Measurements from ENCODE around the gene SPRR2D. TPM values are rescaled to one million over a fixed set of nuclear protein-coding genes. Genes with fewer than 3 reads are reported as not detected.

Gene SPRR2D
- total and polyA plus RNA-seq, 2 of the 4 experiments (the other 2 are of a cell fraction): not detected

GRCh38 chr1:152999818-153000217 lies 41.1 kb downstream of the SPRR2D start:
- BruUV-seq (replicated peaks): no TSS peak
- no peaks in the 10 kb centered on the region for H3K9me3 ChIP-seq (ENCODE audit: control insufficient read depth, insufficient read depth, low read length)
- no peaks in the 10 kb centered on the region for H3K79me1 ChIP-seq (ENCODE audit: low read depth in 1 of 2, low read length in 2 of 2)
- no peak overlapping the region for H2BK15ac ChIP-seq (ENCODE audit: low read depth, low read length)
- no peak overlapping the region for H3K27ac ChIP-seq (ENCODE audit: insufficient read depth, low read length)
- H3K9ac ChIP-seq (ENCODE audit: low read depth, low read length): no peak overlapping the region
- dilution Hi-C loops (cut with HindIII; ENCODE audit: low sequenced_read_pairs, unreplicated experiment) (no loop called here), in situ Hi-C loops (cut with MboI; ENCODE audit: low sequenced_read_pairs) (no loop called here), intact Hi-C loops (cut with micrococcal nuclease) (no loop called here)
- H4K91ac ChIP-seq (ENCODE audit: insufficient read depth, low read depth, low read length): no peak overlapping the region
- WGBS, 2 experiments (ENCODE audit: extremely low coverage in 2 of 2, insufficient read length in 1 of 2): 30% methylated on average over 2 of the region's 6 CpGs; no CpG with 5 or more reads in 1 of the 2 experiments
- no peak overlapping the region for H2BK20ac ChIP-seq (ENCODE audit: low read depth, low read length)
- no peaks in the 10 kb centered on the region for H3K4me1 ChIP-seq (ENCODE audit: control insufficient read depth, insufficient read depth, low read length)
- POLR2A ChIA-PET (ENCODE audit: unreplicated experiment): no interaction called here
- ATAC-seq (ENCODE audit: low read depth) (no peak), DNase-seq (no peak)
- H2BK5ac ChIP-seq (ENCODE audit: low read depth, low read length, poor library complexity, severe bottlenecking): no peak overlapping the region
- no peak overlapping the region for H3K18ac ChIP-seq (ENCODE audit: low read depth, low read length)
- no peaks in the 10 kb centered on the region for H4K20me1 ChIP-seq (ENCODE audit: insufficient read depth, low read length)
- H2AK5ac ChIP-seq (ENCODE audit: low read depth, low read length): no peak overlapping the region
- no peaks in the 10 kb centered on the region for H3K9me1 ChIP-seq (ENCODE audit: insufficient read depth, low read length)
- H3K23ac ChIP-seq (ENCODE audit: low read depth, low read length): no peak overlapping the region
- H3K4me2 ChIP-seq (ENCODE audit: low read depth, low read length): no peak overlapping the region
- H3K56ac ChIP-seq (ENCODE audit: extremely low read depth, insufficient read depth, low read length): no peak overlapping the region
- TF ChIP-seq CTCF (conservative IDR thresholded peaks at IDR 0.05; ENCODE audit: low read depth, low read length) (no peak), RFX5 (IDR thresholded peaks at IDR 0.05; ENCODE audit: low read depth, low read length) (no peak), BHLHE40 (IDR thresholded peaks at IDR 0.05; ENCODE audit: low read depth, low read length) (no peak), USF2 (IDR thresholded peaks at IDR 0.05; ENCODE audit: low read depth, low read length) (no peak)
- no peak overlapping the region for H3K14ac ChIP-seq (replicated peaks; ENCODE audit: low read depth, low read length)
- H2BK120ac ChIP-seq (ENCODE audit: low read depth, low read length): no peak overlapping the region
- H4K5ac ChIP-seq (ENCODE audit: low read depth, low read length): no peak overlapping the region
- no peak overlapping the region for H3K4me3 ChIP-seq (ENCODE audit: insufficient read depth, low read depth, low read length)
- H3K36me3 ChIP-seq (ENCODE audit: control insufficient read depth, insufficient read depth, low read length): no peaks in the 10 kb centered on the region
- H2AFZ ChIP-seq (replicated peaks; ENCODE audit: low read length, poor library complexity): no peak overlapping the region
- H3K4ac ChIP-seq (ENCODE audit: low read depth, low read length): no peak overlapping the region
- H2AK9ac ChIP-seq (replicated peaks; ENCODE audit: low read depth, low read length, poor library complexity): no peak overlapping the region
- no peaks in the 10 kb centered on the region for H3K27me3 ChIP-seq (ENCODE audit: control insufficient read depth, insufficient read depth, low read length)
- no peak overlapping the region for H4K8ac ChIP-seq (ENCODE audit: low read depth in 2 of 2, low read length in 2 of 2)
- CTCF ChIA-PET: no interaction called here

Data from IMR-90 (cell line).